Sigmoid colon (tissue), 4 donors: ENCODE results near the gene RAB3GAP2.

Source experiments
- CTCF ChIP-seq, 4 experiments: fragments of 450-650 bp in 3 of 4; fragments of 200-600 bp in 1 of 4; IDR thresholded peaks; one replicate each; pipeline ENCODE4 v1.5.1; 2016 to 2019; ENCODE audit warnings: antibody characterized with exemption in 4 of 4, mild to moderate bottlenecking in 3 of 4, moderate library complexity in 2 of 4
- POLR2A ChIP-seq, 2 donors: fragments of 450-650 bp; IDR thresholded peaks; one replicate each; pipeline ENCODE4 v1.6.1; 2016; ENCODE audit warnings: antibody characterized with exemption in 2 of 2, mild to moderate bottlenecking in 2 of 2, moderate library complexity in 2 of 2
- POLR2AphosphoS5 ChIP-seq, 4 donors: sonication (generic); formaldehyde crosslinking; IDR thresholded peaks; one replicate each; pipeline ENCODE4 v1.6.1; 2017; ENCODE audit warnings: antibody characterized with exemption in 4 of 4

GRCh38 chr1:220300442-220301121 lies 28.3 kb upstream of the RAB3GAP2 start:
- TF ChIP-seq CTCF (IDR thresholded peaks at IDR 0.05) (no peak), POLR2A (IDR thresholded peaks at IDR 0.05) (no peak), POLR2AphosphoS5 (IDR thresholded peaks at IDR 0.05) (peak in 3 of 4 donors; percentile 40 to 79 (median 46))
